Vagina (tissue), 2 donors: ENCODE results near the gene SMG9. TPM values are rescaled to one million over a fixed set of nuclear protein-coding genes. Genes with fewer than 3 reads are reported as not detected.

Experiments
- DNase-seq, 2 donors: peaks; one replicate each; pipeline ENCODE4 v3.0.0-alpha.2; 2017; ENCODE audit errors: extremely low spot score in 2 of 2
- H3K27ac ChIP-seq: fragments of 200-600 bp; sonication (generic); one replicate; pipeline ENCODE4 v1.5.1; 2019
- H3K27me3 ChIP-seq: fragments of 200-600 bp; sonication (generic); one replicate; pipeline ENCODE4 v1.5.1; 2019
- H3K36me3 ChIP-seq, 2 donors: fragments of 200-600 bp; sonication (generic); one replicate each; pipeline ENCODE4 v1.5.1; 2017 to 2019
- H3K4me1 ChIP-seq: fragments of 200-600 bp; sonication (generic); one replicate; pipeline ENCODE4 v1.5.1; 2019
- H3K4me3 ChIP-seq, 2 donors: fragments of 200-600 bp; sonication (generic); 1 replicate in 1 of 2; 2 replicates in 1 of 2; pipeline ENCODE4 v1.5.1; 2016 to 2019
- H3K9me3 ChIP-seq: fragments of 200-600 bp; sonication (generic); one replicate; pipeline ENCODE4 v1.5.1; 2019
- CTCF ChIP-seq, 3 experiments: fragments of 450-650 bp in 2 of 3; fragments of 200-600 bp in 1 of 3; sonication (generic) in 1 of 3; IDR thresholded peaks; one replicate each; pipeline ENCODE4 v1.5.1; 2017 to 2019; ENCODE audit warnings: antibody characterized with exemption in 3 of 3, mild to moderate bottlenecking in 2 of 3, moderate library complexity in 2 of 3
- POLR2A ChIP-seq, 2 donors: fragments of 450-650 bp; IDR thresholded peaks; one replicate each; pipeline ENCODE4 v1.6.1; 2017; ENCODE audit warnings: antibody characterized with exemption in 2 of 2, mild to moderate bottlenecking in 2 of 2, moderate library complexity in 2 of 2
- POLR2AphosphoS5 ChIP-seq, 2 donors: sonication (generic); formaldehyde crosslinking; IDR thresholded peaks; one replicate each; pipeline ENCODE4 v1.9.0; 2017; ENCODE audit warnings: antibody characterized with exemption in 2 of 2, mild to moderate bottlenecking in 2 of 2, low read depth in 1 of 2; ENCODE audit not compliant: insufficient read depth in 1 of 2
- intact Hi-C: fragments of 100-400 bp; cut with DNase I; formaldehyde crosslinking; loops from one replicate; pipeline ENCODE4 v1.15.1; 2023
- total RNA-seq: library from RNA; depleted of rRNA; stranded (reverse); fragments of >200 nt; gene quantifications from one replicate; pipeline ENCODE4 v1.2.3, GENCODE V29; 2016

Gene SMG9
- total RNA-seq, 1 donor from 2014 or later = 56.5 TPM

DNA sequence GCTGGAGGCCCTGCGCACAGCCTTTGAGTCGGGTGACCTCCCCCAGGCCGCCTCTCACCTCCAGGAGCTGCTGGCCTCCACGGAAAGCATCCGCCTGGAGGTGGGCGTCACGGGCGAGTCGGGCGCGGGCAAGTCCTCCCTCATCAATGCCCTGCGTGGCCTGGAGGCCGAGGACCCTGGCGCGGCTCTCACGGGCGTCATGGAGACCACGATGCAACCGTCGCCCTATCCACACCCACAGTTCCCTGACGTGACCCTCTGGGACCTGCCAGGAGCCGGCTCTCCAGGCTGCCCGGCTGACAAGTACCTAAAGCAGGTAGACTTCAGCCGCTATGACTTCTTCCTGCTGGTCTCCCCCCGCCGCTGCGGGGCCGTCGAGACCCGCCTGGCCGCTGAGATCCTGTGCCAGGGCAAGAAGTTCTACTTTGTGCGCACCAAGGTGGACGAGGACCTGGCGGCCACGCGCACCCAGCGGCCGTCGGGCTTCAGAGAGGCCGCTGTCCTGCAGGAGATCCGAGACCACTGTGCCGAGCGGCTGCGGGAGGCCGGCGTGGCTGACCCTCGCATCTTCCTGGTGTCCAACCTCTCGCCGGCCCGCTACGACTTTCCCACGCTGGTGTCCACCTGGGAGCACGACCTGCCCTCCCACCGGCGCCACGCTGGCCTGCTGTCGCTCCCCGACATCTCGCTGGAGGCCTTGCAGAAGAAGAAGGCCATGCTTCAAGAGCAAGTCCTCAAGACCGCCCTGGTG lies 36.0 kb downstream of the SMG9 start:
- Histone ChIP-seq H3K36me3 (no peaks in the 10 kb centered on the region), H3K9me3 (no peaks in the 10 kb centered on the region), H3K4me1 (no peaks in the 10 kb centered on the region), H3K27me3 (no peaks in the 10 kb centered on the region), H3K27ac (no peak overlapping the region), H3K4me3 (no peak overlapping the region)
- no peak for TF ChIP-seq POLR2AphosphoS5 (IDR thresholded peaks at IDR 0.05; ENCODE audit: insufficient read depth in 1 of 2, low read depth in 1 of 2)
- TF ChIP-seq POLR2A (IDR thresholded peaks at IDR 0.05) = no peak
- no peak for TF ChIP-seq CTCF (IDR thresholded peaks at IDR 0.05)
- DNase-seq = no peak
- intact Hi-C loops = no loop called here

- Histone ChIP-seq H3K27ac (no peak within 1 kb of the TSS), H3K27me3 (no peaks in the 10 kb centered on the region), H3K36me3 (no peaks in the 10 kb centered on the region), H3K4me3 (no peak within 1 kb of the TSS), H3K4me1 (no peaks in the 10 kb centered on the region), H3K9me3 (no peaks in the 10 kb centered on the region)
- intact Hi-C loops = no loop called here
- TF ChIP-seq POLR2AphosphoS5 (IDR thresholded peaks at IDR 0.05; ENCODE audit: insufficient read depth in 1 of 2, low read depth in 1 of 2) = no peak
- no peak for TF ChIP-seq POLR2A (IDR thresholded peaks at IDR 0.05)
- TF ChIP-seq CTCF (IDR thresholded peaks at IDR 0.05) = no peak
- DNase-seq = no peak
Measured at GRCh38 chr19:43715776-43716175, 39.0 kb downstream of the SMG9 start, which contains the start of gene IRGC. TSS of gene IRGC (plus strand) at chr19:43716076. CDS start at chr19:43718559, 2,483 bp downstream.

DNA sequence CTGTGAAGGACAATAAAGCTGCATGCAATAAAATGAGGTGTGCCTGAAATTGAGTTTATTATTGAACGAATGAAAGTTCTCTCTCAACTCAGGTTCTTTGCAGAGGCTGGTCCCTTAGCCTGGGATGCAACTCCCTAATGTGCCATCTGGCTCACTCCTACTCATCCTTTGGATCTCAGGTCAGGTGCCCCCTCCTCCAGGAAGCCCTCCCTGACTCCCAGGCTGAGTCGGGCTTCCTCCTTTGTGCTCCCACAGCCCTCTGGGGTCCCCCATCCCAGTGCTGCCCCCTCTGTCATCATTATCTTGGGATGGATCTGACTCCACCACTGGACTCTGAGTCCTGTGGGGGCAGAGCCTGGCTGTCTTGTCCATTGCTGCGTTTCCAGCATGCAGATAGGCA lies 41.6 kb downstream of the SMG9 start:
- no peak overlapping the region for H3K4me3 ChIP-seq
- no peaks in the 10 kb centered on the region for H3K36me3 ChIP-seq
- intact Hi-C loops = no loop called here
- H3K27me3 ChIP-seq = no peaks in the 10 kb centered on the region
- no peaks in the 10 kb centered on the region for H3K9me3 ChIP-seq
- no peaks in the 10 kb centered on the region for H3K4me1 ChIP-seq
- TF ChIP-seq POLR2A (IDR thresholded peaks at IDR 0.05) (no peak), CTCF (IDR thresholded peaks at IDR 0.05) (no peak), POLR2AphosphoS5 (IDR thresholded peaks at IDR 0.05; ENCODE audit: insufficient read depth in 1 of 2, low read depth in 1 of 2) (no peak)
- no peak for DNase-seq
- no peak overlapping the region for H3K27ac ChIP-seq

- no peaks in the 10 kb centered on the region for H3K4me1 ChIP-seq
- H3K27ac ChIP-seq = no peak overlapping the region
- H3K36me3 ChIP-seq = no peaks in the 10 kb centered on the region
- no peak overlapping the region for H3K4me3 ChIP-seq
- intact Hi-C loops = no loop called here
- H3K27me3 ChIP-seq = no peaks in the 10 kb centered on the region
- TF ChIP-seq POLR2AphosphoS5 (IDR thresholded peaks at IDR 0.05; ENCODE audit: insufficient read depth in 1 of 2, low read depth in 1 of 2) (no peak), POLR2A (IDR thresholded peaks at IDR 0.05) (no peak), CTCF (IDR thresholded peaks at IDR 0.05) (no peak)
- H3K9me3 ChIP-seq = no peaks in the 10 kb centered on the region
- no peak for DNase-seq
Measured at GRCh38 chr19:43711751-43712355, 42.9 kb downstream of the SMG9 start.

DNA sequence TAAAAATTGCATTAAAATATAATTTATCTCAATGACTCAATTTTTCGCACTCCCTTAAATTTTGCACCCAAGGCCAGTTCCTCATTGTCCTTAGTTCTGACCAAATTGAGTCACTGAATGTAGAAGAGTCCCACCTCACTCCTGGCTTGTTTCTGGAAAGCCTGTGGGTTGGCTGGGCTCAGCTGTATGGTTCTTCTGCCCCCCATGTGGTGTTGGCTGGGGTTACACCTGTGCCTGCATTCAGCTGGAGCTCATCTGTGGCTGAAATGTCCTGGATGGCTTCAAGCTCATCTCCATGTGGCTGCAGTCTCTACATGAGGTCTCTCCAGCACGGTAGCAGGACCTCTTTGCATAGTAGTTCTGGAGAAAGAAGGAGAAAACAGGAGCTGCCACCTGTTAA lies 46.0 kb downstream of the SMG9 start:
- intact Hi-C loops = no loop called here
- no peak overlapping the region for H3K4me3 ChIP-seq
- TF ChIP-seq POLR2A (IDR thresholded peaks at IDR 0.05) (no peak), POLR2AphosphoS5 (IDR thresholded peaks at IDR 0.05; ENCODE audit: insufficient read depth in 1 of 2, low read depth in 1 of 2) (no peak), CTCF (IDR thresholded peaks at IDR 0.05) (no peak)
- no peak overlapping the region for H3K27ac ChIP-seq
- H3K27me3 ChIP-seq = no peaks in the 10 kb centered on the region
- no peaks in the 10 kb centered on the region for H3K36me3 ChIP-seq
- no peaks in the 10 kb centered on the region for H3K4me1 ChIP-seq
- no peak for DNase-seq
- no peaks in the 10 kb centered on the region for H3K9me3 ChIP-seq
